Thyroid gland (tissue), 4 donors: Measurements from ENCODE around the gene CTSD. TPM values are rescaled to one million over a fixed set of nuclear protein-coding genes. Genes with fewer than 3 reads are reported as not detected.

ENCODE experiments used
- DNase-seq, 2 donors: peaks; one replicate each; pipeline ENCODE4 v3.0.0-alpha.2; 2019
- H3K27ac ChIP-seq, 3 donors: fragments of 200-600 bp; sonication (generic); 1 replicate in 2 of 3; 2 replicates in 1 of 3; pipeline ENCODE4 v1.5.1; 2016 to 2019; ENCODE audit warnings: mild to moderate bottlenecking in 1 of 3, moderate library complexity in 1 of 3
- H3K27me3 ChIP-seq: fragments of 200-600 bp; sonication (generic); one replicate; pipeline ENCODE4 v1.5.1; 2019
- H3K36me3 ChIP-seq, 2 donors: fragments of 200-600 bp; sonication (generic); one replicate each; pipeline ENCODE4 v1.5.1; 2016 to 2019
- H3K4me1 ChIP-seq, 2 donors: fragments of 200-600 bp; sonication (generic); one replicate each; pipeline ENCODE4 v1.5.1; 2017 to 2019
- H3K4me3 ChIP-seq, 3 donors: fragments of 200-600 bp; sonication (generic); replicated peaks in 1 of 3; 1 replicate in 2 of 3; 2 replicates in 1 of 3; pipeline ENCODE4 v1.5.1; 2016; ENCODE audit warnings: mild to moderate bottlenecking in 1 of 3
- H3K9me3 ChIP-seq: fragments of 200-600 bp; sonication (generic); one replicate; pipeline ENCODE4 v1.5.1; 2017
- CTCF ChIP-seq, 6 experiments: fragments of 200-600 bp in 3 of 6; fragments of 450-650 bp in 3 of 6; sonication (generic) in 3 of 6; IDR thresholded peaks; one replicate each; pipeline ENCODE4 v1.5.1; 2016 to 2019; ENCODE audit warnings: antibody characterized with exemption in 6 of 6, mild to moderate bottlenecking in 2 of 6, inconsistent platforms in 1 of 6, moderate library complexity in 1 of 6
- POLR2A ChIP-seq, 2 donors: fragments of 450-650 bp; IDR thresholded peaks; one replicate each; pipeline ENCODE4 v1.6.1; 2017; ENCODE audit warnings: antibody characterized with exemption in 2 of 2, mild to moderate bottlenecking in 2 of 2, moderate library complexity in 1 of 2
- WGBS, 2 donors: methylation state at CpG; one replicate each; pipeline ENCODE4 v1.1.5; 2017; 5-methylcytosine and 5-hydroxymethylcytosine counted together
- intact Hi-C: fragments of 100-400 bp; cut with DNase I; formaldehyde crosslinking; loops from one replicate; pipeline ENCODE4 v1.15.1; 2023
- total RNA-seq, 4 donors: library from RNA; depleted of rRNA; stranded (reverse); fragments of >200 nt; gene quantifications; one replicate each; pipeline ENCODE4 v1.2.3, GENCODE V29; 2016

The CTSD gene
- total RNA-seq, 4 donors from 2014 or later, result 363 to 577 (median 457) TPM

GRCh38 chr11:1734641-1735081 is 29.1 kb downstream of the CTSD start:
- TF ChIP-seq POLR2A (IDR thresholded peaks at IDR 0.05), result no peak
- TF ChIP-seq CTCF (IDR thresholded peaks at IDR 0.05), result no peak
- H3K27ac ChIP-seq, result no peak overlapping the region
- DNase-seq, result no peak
- H3K9me3 ChIP-seq, result no peaks in the 10 kb centered on the region
- intact Hi-C loops, result no loop called here
- H3K27me3 ChIP-seq, result no peaks in the 10 kb centered on the region
- no peak overlapping the region for H3K4me3 ChIP-seq
- no peaks in the 10 kb centered on the region for H3K4me1 ChIP-seq
- no peaks in the 10 kb centered on the region for H3K36me3 ChIP-seq
- WGBS, 2 donors, result 64 to 68% methylated on average over 10 of the region's 10 CpGs

GRCh38 chr11:1733716-1734640 is 29.7 kb downstream of the CTSD start:
- Histone ChIP-seq H3K27ac (no peak overlapping the region), H3K27me3 (no peaks in the 10 kb centered on the region), H3K36me3 (no peaks in the 10 kb centered on the region), H3K4me1 (no peaks in the 10 kb centered on the region), H3K4me3 (no peak overlapping the region), H3K9me3 (no peaks in the 10 kb centered on the region)
- no peak for TF ChIP-seq CTCF (IDR thresholded peaks at IDR 0.05)
- no peak for TF ChIP-seq POLR2A (IDR thresholded peaks at IDR 0.05)
- WGBS, 2 donors, result 75% methylated on average over 25 to 28 of the region's 28 CpGs
- intact Hi-C loops, result no loop called here
- DNase-seq, result no peak

GRCh38 chr11:1733009-1733715 is 30.6 kb downstream of the CTSD start:
- no peak for DNase-seq
- H3K4me1 ChIP-seq, result no peaks in the 10 kb centered on the region
- no peaks in the 10 kb centered on the region for H3K36me3 ChIP-seq
- intact Hi-C loops, result no loop called here
- WGBS, 2 donors, result 71 to 75% methylated on average over 14 of the region's 14 CpGs
- H3K4me3 ChIP-seq, result no peak overlapping the region
- no peaks in the 10 kb centered on the region for H3K27me3 ChIP-seq
- H3K27ac ChIP-seq, result no peak overlapping the region
- H3K9me3 ChIP-seq, result no peaks in the 10 kb centered on the region
- TF ChIP-seq CTCF (IDR thresholded peaks at IDR 0.05), result no peak
- TF ChIP-seq POLR2A (IDR thresholded peaks at IDR 0.05), result no peak

GRCh38 chr11:1732418-1733008 is 31.2 kb downstream of the CTSD start:
- no peak overlapping the region for H3K4me3 ChIP-seq
- no peaks in the 10 kb centered on the region for H3K4me1 ChIP-seq
- no peak for TF ChIP-seq CTCF (IDR thresholded peaks at IDR 0.05)
- no peak for TF ChIP-seq POLR2A (IDR thresholded peaks at IDR 0.05)
- intact Hi-C loops, result no loop called here
- no peaks in the 10 kb centered on the region for H3K27me3 ChIP-seq
- H3K9me3 ChIP-seq, result no peaks in the 10 kb centered on the region
- no peak for DNase-seq
- 32 to 33% methylated on average over 7 to 13 of the region's 13 CpGs for WGBS, 2 donors
- H3K27ac ChIP-seq, result no peak overlapping the region
- H3K36me3 ChIP-seq, result no peaks in the 10 kb centered on the region
